SH-SY5Y (cell line): Measurements from ENCODE around the gene CAMK1G.

Experiments
- GATA2 ChIP-seq: IDR thresholded peaks from 2 replicates; pipeline ENCODE4 v1.6.1; 2011; ENCODE audit warnings: mild to moderate bottlenecking, low read depth, low read length
- GATA3 ChIP-seq: IDR thresholded peaks from 2 replicates; pipeline ENCODE4 v1.6.1; 2011; ENCODE audit warnings: low read depth, mild to moderate bottlenecking, low read length, moderate library complexity

DNA sequence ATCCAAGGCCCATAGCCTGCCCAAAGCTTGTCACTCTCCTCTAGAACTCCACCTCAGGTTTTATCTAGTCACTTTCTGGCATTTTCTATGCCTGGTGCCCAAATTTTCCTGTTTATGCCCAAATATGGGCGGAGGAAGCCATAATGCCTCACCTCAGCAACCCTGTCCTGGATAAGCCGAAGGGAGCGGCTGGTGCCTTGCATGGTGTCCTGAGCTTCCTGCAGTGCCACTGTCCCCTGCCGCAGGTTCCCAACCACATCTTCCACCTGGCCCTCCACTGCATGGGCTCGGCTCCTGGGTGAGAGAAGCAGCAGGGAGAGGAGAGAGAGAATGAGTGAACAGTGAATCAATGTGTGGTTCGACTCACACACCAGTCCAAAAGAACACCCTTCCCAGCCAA, 34.2 kb downstream of the CAMK1G start:
- TF ChIP-seq GATA2 (no peak), GATA3 (no peak)
